Testis (tissue), 2 donors: ENCODE measurements around the gene HKDC1.

Experiments
- POLR2A ChIP-seq: fragments of 450-650 bp; IDR thresholded peaks from one replicate; pipeline ENCODE4 v1.6.1; 2017; ENCODE audit warnings: antibody characterized with exemption, mild to moderate bottlenecking, moderate library complexity
- TF ChIP-seq, protein P1 (sequence below), 3 experiments: fragments of 450-650 bp in 2 of 3; fragments of 200-600 bp in 1 of 3; sonication (generic) in 1 of 3; IDR thresholded peaks; one replicate each; pipeline ENCODE4 v1.5.1; 2016 to 2019; ENCODE audit warnings: antibody characterized with exemption in 3 of 3, mild to moderate bottlenecking in 2 of 3, moderate library complexity in 1 of 3

DNA sequence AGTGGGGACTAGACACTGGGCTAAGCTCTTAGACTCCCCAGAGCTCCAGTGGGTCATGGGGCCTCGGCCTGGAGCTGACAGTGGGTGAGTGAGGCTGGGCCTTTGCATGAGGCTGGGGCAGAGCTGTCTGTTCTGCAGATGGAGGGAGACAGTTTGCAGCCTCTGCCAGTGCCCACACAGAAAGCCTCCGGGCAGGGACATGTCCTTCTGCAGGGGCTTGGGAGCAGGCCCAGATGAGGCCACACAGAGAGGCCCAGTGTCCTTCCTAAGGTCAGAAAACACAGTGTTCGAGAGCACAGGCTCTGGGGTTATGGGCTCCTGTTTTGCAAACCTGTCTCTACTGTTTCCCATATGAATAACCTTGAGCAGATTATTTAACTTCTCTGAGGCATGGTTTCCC is 33.0 kb downstream of the HKDC1 start:
- TF ChIP-seq, protein P1, sequence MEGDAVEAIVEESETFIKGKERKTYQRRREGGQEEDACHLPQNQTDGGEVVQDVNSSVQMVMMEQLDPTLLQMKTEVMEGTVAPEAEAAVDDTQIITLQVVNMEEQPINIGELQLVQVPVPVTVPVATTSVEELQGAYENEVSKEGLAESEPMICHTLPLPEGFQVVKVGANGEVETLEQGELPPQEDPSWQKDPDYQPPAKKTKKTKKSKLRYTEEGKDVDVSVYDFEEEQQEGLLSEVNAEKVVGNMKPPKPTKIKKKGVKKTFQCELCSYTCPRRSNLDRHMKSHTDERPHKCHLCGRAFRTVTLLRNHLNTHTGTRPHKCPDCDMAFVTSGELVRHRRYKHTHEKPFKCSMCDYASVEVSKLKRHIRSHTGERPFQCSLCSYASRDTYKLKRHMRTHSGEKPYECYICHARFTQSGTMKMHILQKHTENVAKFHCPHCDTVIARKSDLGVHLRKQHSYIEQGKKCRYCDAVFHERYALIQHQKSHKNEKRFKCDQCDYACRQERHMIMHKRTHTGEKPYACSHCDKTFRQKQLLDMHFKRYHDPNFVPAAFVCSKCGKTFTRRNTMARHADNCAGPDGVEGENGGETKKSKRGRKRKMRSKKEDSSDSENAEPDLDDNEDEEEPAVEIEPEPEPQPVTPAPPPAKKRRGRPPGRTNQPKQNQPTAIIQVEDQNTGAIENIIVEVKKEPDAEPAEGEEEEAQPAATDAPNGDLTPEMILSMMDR (IDR thresholded peaks at IDR 0.05): no peak
- TF ChIP-seq POLR2A: no peak
